Muscle layer of duodenum (tissue), 2 donors: ENCODE data around the gene CEP63.
"Not testable (repeated sequence)": the region's sequence is repeated elsewhere in the genome, so short reads cannot be mapped to it uniquely, and the experiment has no call there.

Experiments used
- H3K27ac ChIP-seq: one replicate; pipeline ENCODE4 v1.7.0; 2013; ENCODE audit warnings: mild to moderate bottlenecking, low read length
- H3K27me3 ChIP-seq: one replicate; pipeline ENCODE4 v1.7.0; 2013; ENCODE audit warnings: low read depth, mild to moderate bottlenecking, control low read depth, low read length
- H3K36me3 ChIP-seq, 2 donors: one replicate each; pipeline ENCODE4 v1.7.0; 2013; ENCODE audit warnings: low read length in 2 of 2, control low read depth in 1 of 2, mild to moderate bottlenecking in 1 of 2; ENCODE audit not compliant: insufficient read depth in 2 of 2, control insufficient read depth in 1 of 2
- H3K4me1 ChIP-seq, 2 donors: one replicate each; pipeline ENCODE4 v1.7.0; 2013; ENCODE audit warnings: low read length in 2 of 2, mild to moderate bottlenecking in 2 of 2, control low read depth in 1 of 2, moderate library complexity in 1 of 2; ENCODE audit not compliant: insufficient read depth in 2 of 2, control insufficient read depth in 1 of 2
- H3K4me3 ChIP-seq, 2 donors: one replicate each; pipeline ENCODE4 v1.7.0; 2013; ENCODE audit warnings: low read length in 2 of 2, low read depth in 1 of 2, mild to moderate bottlenecking in 1 of 2
- H3K9me3 ChIP-seq, 2 donors: one replicate each; pipeline ENCODE4 v1.7.0; 2013; ENCODE audit warnings: low read length in 2 of 2, control low read depth in 1 of 2, mild to moderate bottlenecking in 1 of 2; ENCODE audit not compliant: control insufficient read depth in 1 of 2
- donor health status: healthy.

Gene CEP63

GRCh38 chr3:134544316-134544715, 58.5 kb downstream of the CEP63 start:
- H3K27ac ChIP-seq = no peak overlapping the region
- H3K4me1 ChIP-seq = no peaks in the 10 kb centered on the region
- no peaks in the 10 kb centered on the region for H3K27me3 ChIP-seq
- H3K36me3 ChIP-seq = peaks cover 22 to 36% of the 10 kb centered on the region in 2 donors
- H3K9me3 ChIP-seq = no peaks in the 10 kb centered on the region
- H3K4me3 ChIP-seq = no peak overlapping the region

DNA sequence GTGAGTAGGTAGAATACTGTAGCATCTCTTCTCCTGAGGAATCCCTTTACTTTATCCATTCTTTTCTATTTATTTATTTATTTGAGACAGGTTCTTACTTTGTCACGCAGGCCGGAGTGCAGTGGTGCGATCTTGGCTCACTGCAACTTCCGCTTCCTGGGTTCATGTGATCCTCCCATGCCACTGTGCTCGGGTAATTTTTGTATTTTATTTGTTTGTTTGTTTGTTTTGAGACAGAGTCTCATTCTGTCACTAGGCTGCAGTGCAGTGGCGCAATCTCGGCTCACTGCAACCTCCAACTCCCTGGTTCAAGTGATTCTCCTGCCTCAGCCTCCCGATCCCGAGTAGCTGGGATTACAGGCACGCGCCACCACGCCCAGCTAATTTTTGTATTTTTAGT, 58.9 kb downstream of the CEP63 start:
- H3K27me3 ChIP-seq, H3K9me3 ChIP-seq, H3K4me1 ChIP-seq, H3K27ac ChIP-seq, H3K4me3 ChIP-seq: not testable (repeated sequence)
- peaks cover 26 to 40% of the 10 kb centered on the region in 2 donors for H3K36me3 ChIP-seq

GRCh38 chr3:134545818-134546217, 60.0 kb downstream of the CEP63 start:
- Histone ChIP-seq H3K9me3 (no peaks in the 10 kb centered on the region), H3K27ac (no peak overlapping the region), H3K4me3 (no peak overlapping the region), H3K4me1 (no peaks in the 10 kb centered on the region), H3K36me3 (peaks cover 34 to 51% of the 10 kb centered on the region in 2 donors), H3K27me3 (no peaks in the 10 kb centered on the region)

- Histone ChIP-seq H3K9me3 (no peaks in the 10 kb centered on the region), H3K27me3 (no peaks in the 10 kb centered on the region), H3K4me3 (no peak overlapping the region), H3K36me3 (peaks cover 39 to 46% of the 10 kb centered on the region in 2 donors), H3K27ac (no peak overlapping the region), H3K4me1 (no peaks in the 10 kb centered on the region)
Observed at GRCh38 chr3:134552784-134553183, 66.9 kb downstream of the CEP63 start.

DNA sequence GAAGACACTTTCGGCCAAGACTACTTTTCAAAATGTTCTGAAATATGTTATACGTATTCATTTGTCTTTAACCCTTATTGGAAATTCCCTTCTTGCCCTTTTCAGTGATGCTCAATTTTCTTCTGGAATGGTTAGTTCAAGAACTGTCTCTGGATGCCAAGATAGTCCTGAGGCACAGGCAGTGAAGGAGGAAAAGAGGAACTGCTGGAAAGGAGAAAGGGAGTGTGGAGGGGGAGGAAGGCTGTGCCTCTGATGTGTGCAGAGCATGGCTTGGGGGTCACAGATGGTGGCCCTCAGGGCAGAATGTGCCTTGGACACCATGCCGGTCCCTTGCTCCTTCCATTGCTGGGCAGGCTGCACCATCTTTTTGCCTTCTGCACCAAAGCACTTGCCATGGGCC, 73.7 kb downstream of the CEP63 start:
- no peaks in the 10 kb centered on the region for H3K9me3 ChIP-seq
- no peak overlapping the region for H3K27ac ChIP-seq
- no peaks in the 10 kb centered on the region for H3K27me3 ChIP-seq
- H3K4me3 ChIP-seq = no peak overlapping the region
- no peaks in the 10 kb centered on the region for H3K4me1 ChIP-seq
- peaks cover 17 to 42% of the 10 kb centered on the region in 2 donors for H3K36me3 ChIP-seq

DNA sequence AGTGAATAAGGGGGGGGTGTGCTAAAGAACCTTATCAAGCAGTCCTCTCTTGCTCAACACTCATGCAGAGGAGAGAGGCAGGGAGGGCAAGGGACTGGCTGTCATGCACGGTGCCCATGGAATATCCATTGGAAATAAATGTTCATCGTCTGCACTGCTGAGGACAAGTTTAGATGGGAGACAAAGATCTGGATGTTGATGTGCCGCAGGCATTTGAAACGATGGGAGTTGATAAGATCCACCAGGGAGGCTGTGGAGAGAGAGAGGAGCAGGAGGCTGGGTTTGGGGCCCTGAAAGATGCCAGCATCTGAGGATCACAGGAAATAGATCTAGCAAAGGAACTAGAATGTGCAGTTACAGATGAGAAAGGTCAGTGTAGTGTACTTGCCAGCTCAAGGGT, 76.2 kb downstream of the CEP63 start:
- Histone ChIP-seq H3K4me3 (no peak overlapping the region), H3K27ac (no peak overlapping the region), H3K4me1 (no peaks in the 10 kb centered on the region), H3K9me3 (no peaks in the 10 kb centered on the region), H3K27me3 (no peaks in the 10 kb centered on the region), H3K36me3 (peaks cover 17 to 42% of the 10 kb centered on the region in 2 donors)

DNA sequence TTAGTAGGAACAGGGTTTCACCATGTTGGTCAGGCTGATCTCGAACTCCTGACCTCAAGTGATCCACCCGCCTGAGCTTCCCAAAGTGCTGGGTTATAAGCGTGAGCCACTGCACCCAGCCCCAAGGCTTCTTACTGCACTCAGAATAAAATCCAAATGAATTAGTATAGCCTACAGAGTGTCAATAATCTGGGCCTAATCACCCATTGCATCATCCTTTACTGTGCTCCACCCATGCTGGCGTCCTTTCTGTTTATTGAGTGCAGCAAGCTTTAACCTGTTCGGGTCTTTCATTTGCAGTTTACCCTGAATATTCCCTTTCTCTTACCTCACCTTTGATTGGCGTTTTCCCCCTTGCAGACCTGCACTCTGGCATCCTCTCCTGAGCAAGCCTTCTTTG, 77.7 kb downstream of the CEP63 start:
- H3K4me3 ChIP-seq = no peak overlapping the region
- peaks cover 13 to 39% of the 10 kb centered on the region in 2 donors for H3K36me3 ChIP-seq
- H3K9me3 ChIP-seq = no peaks in the 10 kb centered on the region
- H3K27ac ChIP-seq = no peak overlapping the region
- H3K4me1 ChIP-seq = no peaks in the 10 kb centered on the region
- H3K27me3 ChIP-seq = no peaks in the 10 kb centered on the region

DNA sequence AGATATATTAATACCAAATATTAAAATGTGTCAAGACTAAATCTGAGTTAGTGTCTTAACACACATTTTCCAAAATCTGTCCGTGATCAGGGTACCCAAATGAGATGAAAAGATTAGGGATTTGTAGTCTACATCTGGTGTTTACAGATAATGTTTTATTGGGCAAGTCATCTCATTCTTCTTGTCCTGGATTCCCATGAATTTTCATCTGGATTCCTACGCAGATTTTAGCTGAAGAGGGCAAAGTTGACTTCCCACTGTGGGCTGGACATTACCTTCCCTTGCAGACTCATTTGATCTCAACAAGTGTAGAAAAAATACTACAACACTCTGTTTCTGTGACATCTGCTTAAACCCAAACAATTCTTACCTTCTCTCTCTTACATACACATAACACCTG, 79.1 kb downstream of the CEP63 start:
- Histone ChIP-seq H3K4me3 (no peak overlapping the region), H3K36me3 (peaks cover 10 to 25% of the 10 kb centered on the region in 2 donors), H3K27ac (no peak overlapping the region), H3K4me1 (no peaks in the 10 kb centered on the region), H3K27me3 (no peaks in the 10 kb centered on the region), H3K9me3 (peaks cover 0 to 5% of the 10 kb centered on the region in 2 donors)

- Histone ChIP-seq H3K4me1 (no peaks in the 10 kb centered on the region), H3K36me3 (peaks cover 0 to 8% of the 10 kb centered on the region in 2 donors), H3K4me3 (no peak overlapping the region), H3K9me3 (peaks cover 0 to 5% of the 10 kb centered on the region in 2 donors), H3K27me3 (no peaks in the 10 kb centered on the region), H3K27ac (no peak overlapping the region)
Observed at GRCh38 chr3:134567605-134568004, 81.7 kb downstream of the CEP63 start.

- H3K4me3 ChIP-seq = no peak overlapping the region
- H3K4me1 ChIP-seq = no peaks in the 10 kb centered on the region
- H3K27me3 ChIP-seq = no peaks in the 10 kb centered on the region
- H3K36me3 ChIP-seq = peaks cover 0 to under 1% of the 10 kb centered on the region in 2 donors
- no peak overlapping the region for H3K27ac ChIP-seq
- peaks cover 0 to 5% of the 10 kb centered on the region in 2 donors for H3K9me3 ChIP-seq
Observed at GRCh38 chr3:134568790-134569189, 82.9 kb downstream of the CEP63 start.

GRCh38 chr3:134569899-134570298, 84.0 kb downstream of the CEP63 start:
- not testable (repeated sequence) for H3K9me3 ChIP-seq, H3K36me3 ChIP-seq, H3K4me1 ChIP-seq, H3K4me3 ChIP-seq, H3K27ac ChIP-seq, H3K27me3 ChIP-seq

- H3K27ac ChIP-seq = no peak overlapping the region
- no peaks in the 10 kb centered on the region for H3K27me3 ChIP-seq
- no peak overlapping the region for H3K4me3 ChIP-seq
- H3K36me3 ChIP-seq = no peaks in the 10 kb centered on the region
- no peaks in the 10 kb centered on the region for H3K4me1 ChIP-seq
- H3K9me3 ChIP-seq = no peaks in the 10 kb centered on the region
Observed at GRCh38 chr3:134576426-134576825, 90.6 kb downstream of the CEP63 start.
